NT2/D1 (cell line): ENCODE data around the gene LDLRAD3.

Experiments used
- YY1 ChIP-seq: IDR thresholded peaks from 2 replicates; pipeline ENCODE4 v1.6.1; 2011; ENCODE audit not compliant: insufficient read length, insufficient read depth
- ZNF274 ChIP-seq: IDR thresholded peaks from 2 replicates; pipeline ENCODE4 v1.6.1; 2011; ENCODE audit warnings: mild to moderate bottlenecking, low read depth, low read length

GRCh38 chr11:36219996-36220395, 276.1 kb downstream of the LDLRAD3 start:
- no peak for TF ChIP-seq ZNF274
- no peak for TF ChIP-seq YY1
